ENCODE results near the gene ABCD1.

DNA sequence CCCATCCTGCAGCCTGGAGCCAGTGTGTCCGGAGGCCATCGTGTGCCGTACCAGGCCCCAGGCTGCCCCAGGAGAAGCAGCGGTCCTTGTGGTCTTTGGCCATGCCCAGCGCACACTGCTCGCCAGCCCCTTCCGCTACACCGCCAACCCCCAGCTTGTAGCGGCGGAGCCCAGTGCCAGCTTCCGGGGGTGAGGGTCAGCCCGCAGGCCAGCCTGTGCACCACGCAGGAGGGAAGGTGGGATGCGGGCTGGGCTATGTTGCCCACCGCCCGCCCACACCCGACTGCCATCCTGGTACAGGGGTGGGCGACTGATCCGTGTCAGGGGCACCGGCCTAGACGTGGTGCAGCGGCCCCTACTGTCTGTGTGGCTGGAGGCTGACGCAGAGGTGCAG is 48.6 kb downstream of the ABCD1 start:
- TF ChIP-seq CTCF (IDR thresholded peaks at IDR 0.05) (no peak), POLR2A (IDR thresholded peaks at IDR 0.05) (no peak), POLR2AphosphoS5 (IDR thresholded peaks at IDR 0.05) (no peak)
